Activated naive CD8-positive, alpha-beta T cell treated with anti-CD3 and anti-CD28 coated beads for 36 hours (primary cell): ENCODE data around the gene KIAA0586. TPM values are rescaled to one million over a fixed set of nuclear protein-coding genes. Genes with fewer than 3 reads are reported as not detected.
"Not testable (repeated sequence)": the region's sequence is repeated elsewhere in the genome, so short reads cannot be mapped to it uniquely, and the experiment has no call there.

Experiments used
- DNase-seq: peaks from one replicate; pipeline ENCODE4 v3.0.0; 2021
- H3K27ac Mint-ChIP-seq: one replicate; pipeline ENCODE4 v1.8.0; 2022; ENCODE audit warnings: mild to moderate bottlenecking, moderate library complexity, mixed read lengths
- H3K27me3 Mint-ChIP-seq: one replicate; pipeline ENCODE4 v1.8.0; 2022; ENCODE audit warnings: mild to moderate bottlenecking, mixed read lengths
- H3K36me3 Mint-ChIP-seq: one replicate; pipeline ENCODE4 v1.8.0; 2021; ENCODE audit warnings: mild to moderate bottlenecking, mixed read lengths
- H3K4me1 Mint-ChIP-seq: one replicate; pipeline ENCODE4 v1.8.0; 2021; ENCODE audit warnings: mixed read lengths
- H3K4me3 Mint-ChIP-seq: one replicate; pipeline ENCODE4 v1.8.0; 2022; ENCODE audit warnings: mild to moderate bottlenecking, moderate library complexity, mixed read lengths
- H3K9me3 Mint-ChIP-seq: one replicate; pipeline ENCODE4 v1.8.0; 2022; ENCODE audit warnings: mixed read lengths
- total RNA-seq, 2 experiments: library from RNA; stranded (reverse); gene quantifications; one replicate each; pipeline ENCODE4 v1.2.3, GENCODE V29; 2021

KIAA0586 gene
- total RNA-seq, 2 experiments from 2014 or later: 22.0 to 25.1 TPM

DNA sequence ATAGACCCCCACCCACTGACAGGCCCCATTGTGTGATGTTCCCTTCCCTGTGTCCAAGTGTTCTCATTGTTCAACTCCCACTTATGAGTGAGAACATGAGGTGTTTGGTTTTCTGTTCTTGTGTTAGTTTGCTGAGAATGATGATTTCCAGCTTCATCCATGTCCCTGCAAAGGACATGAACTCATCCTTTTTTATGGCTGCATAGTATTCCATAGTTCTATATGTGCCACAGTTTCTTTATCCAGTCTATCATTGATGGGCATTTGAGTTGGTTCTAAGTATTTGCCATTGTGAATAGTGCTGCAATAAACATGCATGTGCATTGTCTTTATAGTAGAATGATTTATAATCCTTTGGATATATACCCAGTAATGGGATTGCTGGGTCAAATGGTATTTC, 152.5 kb downstream of the KIAA0586 start:
- not testable (repeated sequence) for H3K36me3 Mint-ChIP-seq, H3K27ac Mint-ChIP-seq, H3K27me3 Mint-ChIP-seq, H3K4me3 Mint-ChIP-seq, H3K9me3 Mint-ChIP-seq, DNase-seq, H3K4me1 Mint-ChIP-seq

GRCh38 chr14:58581389-58581788, 153.9 kb downstream of the KIAA0586 start:
- not testable (repeated sequence) for H3K9me3 Mint-ChIP-seq, DNase-seq, H3K27ac Mint-ChIP-seq, H3K4me1 Mint-ChIP-seq, H3K4me3 Mint-ChIP-seq, H3K36me3 Mint-ChIP-seq, H3K27me3 Mint-ChIP-seq

GRCh38 chr14:58584383-58584782, 156.9 kb downstream of the KIAA0586 start:
- H3K4me3 Mint-ChIP-seq: no peak overlapping the region
- H3K27ac Mint-ChIP-seq: no peak overlapping the region

GRCh38 chr14:58587271-58587670, 159.8 kb downstream of the KIAA0586 start:
- peaks cover 17% of the 10 kb centered on the region for H3K27me3 Mint-ChIP-seq
- peaks cover 5% of the 10 kb centered on the region for H3K9me3 Mint-ChIP-seq
- no peaks in the 10 kb centered on the region for H3K4me1 Mint-ChIP-seq
- peaks cover 6% of the 10 kb centered on the region for H3K36me3 Mint-ChIP-seq
- DNase-seq: no peak
- H3K27ac Mint-ChIP-seq: no peak overlapping the region
- H3K4me3 Mint-ChIP-seq: no peak overlapping the region

More at GRCh38 chr14:58584383-58584782, 156.9 kb downstream of the KIAA0586 start:
- Mint-ChIP-seq H3K36me3 (peaks cover 6% of the 10 kb centered on the region), H3K4me1 (no peaks in the 10 kb centered on the region), H3K9me3 (peaks cover 8% of the 10 kb centered on the region), H3K27me3 (peaks cover 8% of the 10 kb centered on the region)
- no peak for DNase-seq

- H3K9me3 Mint-ChIP-seq, H3K36me3 Mint-ChIP-seq, H3K4me1 Mint-ChIP-seq, H3K27ac Mint-ChIP-seq, DNase-seq, H3K4me3 Mint-ChIP-seq: not testable (repeated sequence)
- peaks cover 12% of the 10 kb centered on the region for H3K27me3 Mint-ChIP-seq
Measured at GRCh38 chr14:58588321-58588720, 160.8 kb downstream of the KIAA0586 start.

DNA sequence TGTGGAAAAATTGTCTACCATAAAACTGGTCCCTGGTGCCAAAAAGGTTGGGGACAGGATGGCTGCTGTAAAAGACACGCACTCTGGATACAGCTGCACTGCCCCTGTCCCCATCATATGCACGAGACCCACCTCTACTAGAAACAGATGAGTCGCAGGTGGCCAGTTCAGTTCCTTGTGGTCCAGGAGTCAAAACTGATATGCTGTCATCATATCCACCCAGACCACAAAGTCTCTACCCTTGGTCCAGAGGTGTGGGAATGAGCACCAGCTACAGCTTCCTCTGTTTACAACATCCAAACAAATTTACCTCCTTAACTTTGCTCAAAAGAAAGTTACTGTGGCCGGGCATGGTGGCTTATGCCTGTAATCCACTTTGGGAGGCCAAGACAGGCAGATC, 166.5 kb downstream of the KIAA0586 start:
- Mint-ChIP-seq H3K27me3 (peaks cover 17% of the 10 kb centered on the region), H3K27ac (no peak overlapping the region), H3K4me1 (peaks cover 12% of the 10 kb centered on the region), H3K9me3 (no peaks in the 10 kb centered on the region), H3K4me3 (no peak overlapping the region), H3K36me3 (no peaks in the 10 kb centered on the region)
- no peak for DNase-seq

DNA sequence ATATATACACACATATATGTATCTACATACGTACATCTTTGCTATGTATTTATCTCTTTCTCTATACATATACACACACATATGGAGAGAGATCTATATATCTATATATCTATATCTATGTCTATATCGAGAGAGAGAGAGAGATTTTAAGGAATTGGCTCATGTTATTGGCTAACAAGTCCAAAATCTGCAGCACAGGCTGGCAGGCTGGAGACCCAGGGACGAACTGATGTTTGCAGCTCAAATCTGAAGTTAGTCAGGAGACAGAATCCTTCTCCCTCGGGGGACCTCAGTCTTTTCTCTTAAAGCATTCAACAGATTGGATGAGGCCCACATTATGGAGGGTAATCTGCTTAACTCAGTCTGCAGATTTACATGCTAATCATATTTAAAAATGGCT, 169.5 kb downstream of the KIAA0586 start:
- no peaks in the 10 kb centered on the region for H3K9me3 Mint-ChIP-seq
- peaks cover 27% of the 10 kb centered on the region for H3K27me3 Mint-ChIP-seq
- peaks cover 20% of the 10 kb centered on the region for H3K4me1 Mint-ChIP-seq
- H3K27ac Mint-ChIP-seq: no peak overlapping the region
- no peaks in the 10 kb centered on the region for H3K36me3 Mint-ChIP-seq
- no peak for DNase-seq
- no peak overlapping the region for H3K4me3 Mint-ChIP-seq

GRCh38 chr14:58598028-58598803, 170.7 kb downstream of the KIAA0586 start:
- Mint-ChIP-seq H3K4me3 (no peak overlapping the region), H3K27ac (no peak overlapping the region), H3K9me3 (no peaks in the 10 kb centered on the region), H3K36me3 (no peaks in the 10 kb centered on the region), H3K27me3 (peaks cover 30% of the 10 kb centered on the region), H3K4me1 (peaks cover 20% of the 10 kb centered on the region)
- DNase-seq: no peak

DNA sequence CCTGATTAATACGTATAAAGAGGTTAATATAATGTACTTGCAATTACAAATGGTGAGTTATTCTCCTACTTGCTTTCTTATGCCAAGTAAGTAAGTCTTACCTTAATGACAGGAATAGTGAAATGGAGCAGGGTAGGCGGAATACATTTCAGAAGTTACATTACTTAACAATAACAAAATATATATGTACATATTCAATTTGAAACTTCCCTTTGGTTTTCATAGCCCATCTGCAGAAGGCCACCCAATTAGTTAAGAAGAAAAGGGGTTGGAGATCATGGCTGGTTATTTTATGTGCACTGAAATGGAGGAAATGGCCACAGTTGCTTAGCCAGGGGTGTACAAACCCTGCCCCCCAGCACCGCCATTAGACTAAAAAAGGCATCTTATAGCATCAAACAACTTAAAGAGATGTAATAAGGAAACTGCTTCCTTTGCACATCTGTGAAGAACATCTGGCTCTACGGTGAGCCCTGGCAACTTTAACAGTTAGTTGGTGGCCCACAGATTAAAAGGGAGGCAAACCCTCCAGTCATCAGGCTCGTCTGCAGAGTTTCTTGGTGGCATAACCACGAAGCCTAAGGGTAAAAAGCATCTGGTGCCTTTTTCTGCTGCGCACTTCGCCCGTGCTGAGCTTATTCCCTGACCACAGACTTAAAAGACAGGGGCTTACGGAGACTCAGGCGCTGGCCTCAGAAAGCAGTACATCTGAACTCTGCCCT, 171.4 kb downstream of the KIAA0586 start:
- no peak overlapping the region for H3K4me3 Mint-ChIP-seq
- no peaks in the 10 kb centered on the region for H3K36me3 Mint-ChIP-seq
- peaks cover 30% of the 10 kb centered on the region for H3K27me3 Mint-ChIP-seq
- no peak for DNase-seq
- H3K27ac Mint-ChIP-seq: no peak overlapping the region
- H3K9me3 Mint-ChIP-seq: no peaks in the 10 kb centered on the region
- H3K4me1 Mint-ChIP-seq: peaks cover 20% of the 10 kb centered on the region

- H3K27me3 Mint-ChIP-seq: peaks cover 30% of the 10 kb centered on the region
- H3K36me3 Mint-ChIP-seq: no peaks in the 10 kb centered on the region
- no peak overlapping the region for H3K27ac Mint-ChIP-seq
- H3K9me3 Mint-ChIP-seq: no peaks in the 10 kb centered on the region
- no peak for DNase-seq
- no peak overlapping the region for H3K4me3 Mint-ChIP-seq
- peaks cover 20% of the 10 kb centered on the region for H3K4me1 Mint-ChIP-seq
Measured at GRCh38 chr14:58599707-58600106, 172.2 kb downstream of the KIAA0586 start.

Other genes with a start within 250 kb of the KIAA0586 start
- 10 to 100 TPM; 31.0 to 35.1 TPM for gene ACTR10, start 227.6 kb upstream of the KIAA0586 start, total RNA-seq
- 100 to 1,000 TPM; 397 to 408 TPM for gene PSMA3, start 182.9 kb upstream of the KIAA0586 start, total RNA-seq
- 10 to 100 TPM; 18.6 to 19.8 TPM for gene ARID4A, start 129.2 kb upstream of the KIAA0586 start, total RNA-seq
- not detected for gene TOMM20L, start 31.8 kb upstream of the KIAA0586 start, total RNA-seq
- gene TIMM9, start 188 bp upstream of the KIAA0586 start, total RNA-seq: 10 to 100 TPM; 82.0 to 91.6 TPM
- 1 to 10 TPM; 1.0 to 1.2 TPM for gene DACT1, start 210.2 kb downstream of the KIAA0586 start, total RNA-seq